H1 (cell line): ENCODE results near the gene OR11A1. TPM values are rescaled to one million over a fixed set of nuclear protein-coding genes. Genes with fewer than 3 reads are reported as not detected.

Experiments
- ATF2 ChIP-seq: IDR thresholded peaks from 2 replicates; pipeline ENCODE4 v1.6.1; 2012; ENCODE audit warnings: low read length, inconsistent platforms
- FOSL1 ChIP-seq: IDR thresholded peaks from 2 replicates; pipeline ENCODE4 v1.6.1; 2011; ENCODE audit warnings: mild to moderate bottlenecking, low read depth, low read length, moderate library complexity; ENCODE audit not compliant: insufficient read depth
- GABPA ChIP-seq: IDR thresholded peaks from 2 replicates; pipeline ENCODE4 v1.6.1; 2011; ENCODE audit warnings: mild to moderate bottlenecking, low read length, moderate library complexity, borderline replicate concordance; ENCODE audit not compliant: insufficient read depth
- polyA plus RNA-seq, 7 experiments: library from polyadenylated mRNA; depleted of rRNA in 3 of 7; stranded (reverse) in 5 of 7; unstranded in 2 of 7; fragments of >200 nt in 5 of 7; fragments of 200-250 nt in 2 of 7; gene quantifications; 1 replicate in 5 of 7; 2 replicates in 1 of 7; 4 replicates in 1 of 7; pipeline versions ENCODE4 v1.2.1 to v1.2.3, GENCODE V29; 2011 to 2013; ENCODE audit warnings: missing spikeins in 2 of 7, mixed read lengths in 2 of 7
- total RNA-seq: library from RNA; stranded (reverse); fragmentation: NEBNext Ultra II Directional; extraction: Animal tissue kit (Norgen Biotek cat#: 25700); gene quantifications from 2 replicates; pipeline ENCODE4 v1.2.1, GENCODE V29; 2021

OR11A1 gene
- total and polyA plus RNA-seq, 2 of the 8 experiments (the other 6 are each of a cell fraction or from before 2014, with no cell fraction given): not detected

DNA sequence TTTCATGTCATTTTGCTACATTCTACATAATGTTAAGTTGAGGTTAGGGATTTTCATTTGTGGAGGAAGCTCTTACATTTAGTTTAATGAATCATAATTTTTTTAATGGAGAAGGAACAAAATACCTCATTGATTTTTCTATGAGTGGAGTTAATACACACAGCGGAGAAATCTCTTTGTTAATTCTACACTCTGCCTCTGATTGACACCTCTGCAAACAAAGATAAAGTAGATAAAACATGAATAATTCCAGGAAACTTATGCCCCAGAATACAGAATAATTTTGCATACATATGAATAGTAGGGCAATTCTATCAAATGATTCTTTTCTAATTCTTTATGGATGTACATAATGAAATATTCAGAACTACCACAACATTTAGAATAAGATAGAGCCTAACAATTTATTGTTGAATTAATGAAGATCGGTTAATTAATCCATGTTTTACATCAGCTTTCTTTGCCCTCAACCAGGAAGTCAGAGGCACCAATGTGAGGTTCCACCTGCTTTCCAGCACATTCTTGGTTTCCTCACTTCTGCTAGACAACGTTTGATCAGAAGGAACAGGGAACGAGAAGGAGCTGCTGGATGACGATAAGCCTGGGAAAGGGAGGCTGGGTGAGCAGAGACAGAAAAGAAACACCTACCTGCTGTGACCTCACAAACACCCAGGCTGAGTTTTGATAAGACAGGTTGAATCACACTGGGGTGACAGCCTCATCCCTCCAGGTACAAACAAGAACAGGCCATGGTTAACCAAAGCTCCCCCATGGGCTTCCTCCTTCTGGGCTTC lies 4.3 kb upstream of the OR11A1 start (continued):
- TF ChIP-seq ATF2 (no peak), GABPA (no peak), FOSL1 (no peak)
